Measurements from ENCODE around the gene POLA1.

The POLA1 gene

GRCh38 chrX:25004485-25005032 is 310.8 kb downstream of the POLA1 start:
- TF ChIP-seq JUND (IDR thresholded peaks at IDR 0.05; ENCODE audit: low read depth) = no peak
- DNase-seq (ENCODE audit: low read depth in 1 of 2, low spot score in 1 of 2) = peak in 1 of 2 experiments; percentile 69
- in situ Hi-C loops (cut with HindIII; ENCODE audit: low pct_unique_long_range_greater_than_20kb, low sequenced_read_pairs) = no loop called here

- in situ Hi-C loops (cut with HindIII; ENCODE audit: low pct_unique_long_range_greater_than_20kb, low sequenced_read_pairs) = no loop called here
- TF ChIP-seq JUND (IDR thresholded peaks at IDR 0.05; ENCODE audit: low read depth) = no peak
- DNase-seq (ENCODE audit: low read depth in 1 of 2, low spot score in 1 of 2) = no peak
Observed at GRCh38 chrX:25005034-25005381, 311.3 kb downstream of the POLA1 start.

GRCh38 chrX:25005382-25006185 is 311.9 kb downstream of the POLA1 start:
- in situ Hi-C loops (cut with HindIII; ENCODE audit: low pct_unique_long_range_greater_than_20kb, low sequenced_read_pairs) = no loop called here
- peak; percentile 26 to 75 for DNase-seq (ENCODE audit: low read depth in 1 of 2, low spot score in 1 of 2)
- no peak for TF ChIP-seq JUND (IDR thresholded peaks at IDR 0.05; ENCODE audit: low read depth)

- DNase-seq (ENCODE audit: low read depth in 1 of 2, low spot score in 1 of 2) = no peak
- no peak for TF ChIP-seq JUND (IDR thresholded peaks at IDR 0.05; ENCODE audit: low read depth)
- in situ Hi-C loops (cut with HindIII; ENCODE audit: low pct_unique_long_range_greater_than_20kb, low sequenced_read_pairs) = no loop called here
Observed at GRCh38 chrX:25006586-25007058, 312.9 kb downstream of the POLA1 start.

GRCh38 chrX:25007059-25008053 is 313.6 kb downstream of the POLA1 start:
- in situ Hi-C loops (cut with HindIII; ENCODE audit: low pct_unique_long_range_greater_than_20kb, low sequenced_read_pairs) = no loop called here
- peak; percentile 21 to 45 for DNase-seq (ENCODE audit: low read depth in 1 of 2, low spot score in 1 of 2)
- no peak for TF ChIP-seq JUND (IDR thresholded peaks at IDR 0.05; ENCODE audit: low read depth)

- DNase-seq (ENCODE audit: low read depth in 1 of 2, low spot score in 1 of 2) = no peak
- in situ Hi-C loops (cut with HindIII; ENCODE audit: low pct_unique_long_range_greater_than_20kb, low sequenced_read_pairs) = no loop called here
- no peak for TF ChIP-seq JUND (IDR thresholded peaks at IDR 0.05; ENCODE audit: low read depth)
Observed at GRCh38 chrX:25009407-25009806, 315.7 kb downstream of the POLA1 start.

GRCh38 chrX:25010784-25011588 is 317.3 kb downstream of the POLA1 start:
- no peak for DNase-seq (ENCODE audit: low read depth in 1 of 2, low spot score in 1 of 2)
- no peak for TF ChIP-seq JUND (IDR thresholded peaks at IDR 0.05; ENCODE audit: low read depth)
- in situ Hi-C loops (cut with HindIII; ENCODE audit: low pct_unique_long_range_greater_than_20kb, low sequenced_read_pairs) = no loop called here

GRCh38 chrX:25011589-25012432 is 318.1 kb downstream of the POLA1 start:
- in situ Hi-C loops (cut with HindIII; ENCODE audit: low pct_unique_long_range_greater_than_20kb, low sequenced_read_pairs) = no loop called here
- TF ChIP-seq JUND (IDR thresholded peaks at IDR 0.05; ENCODE audit: low read depth) = no peak

GRCh38 chrX:25012433-25012735 is 318.7 kb downstream of the POLA1 start:
- TF ChIP-seq JUND (IDR thresholded peaks at IDR 0.05; ENCODE audit: low read depth) = no peak
- in situ Hi-C loops (cut with HindIII; ENCODE audit: low pct_unique_long_range_greater_than_20kb, low sequenced_read_pairs) = no loop called here
- DNase-seq (ENCODE audit: low read depth in 1 of 2, low spot score in 1 of 2) = no peak

More at GRCh38 chrX:25011589-25012432, 318.1 kb downstream of the POLA1 start:
- no peak for DNase-seq (ENCODE audit: low read depth in 1 of 2, low spot score in 1 of 2)

- in situ Hi-C loops (cut with HindIII; ENCODE audit: low pct_unique_long_range_greater_than_20kb, low sequenced_read_pairs) = no loop called here
- no peak for TF ChIP-seq JUND (IDR thresholded peaks at IDR 0.05; ENCODE audit: low read depth)
Observed at GRCh38 chrX:25012793-25013631, 319.3 kb downstream of the POLA1 start.

More at GRCh38 chrX:25012793-25013631, 319.3 kb downstream of the POLA1 start:
- peak; percentile 62 to 82 for DNase-seq (ENCODE audit: low read depth in 1 of 2, low spot score in 1 of 2)
